HL-60 (cell line): ENCODE measurements around the gene ATP1A1.

Source experiments
- SPI1 ChIP-seq: IDR thresholded peaks from 2 replicates; pipeline ENCODE4 v1.6.1; 2012; ENCODE audit warnings: low read depth, mild to moderate bottlenecking, borderline replicate concordance
- TF ChIP-seq, protein P1 (sequence below): IDR thresholded peaks from one replicate; pipeline ENCODE4 v1.5.1; 2011; ENCODE audit warnings: low read length, control low read depth, inconsistent platforms; ENCODE audit not compliant: insufficient read depth

DNA sequence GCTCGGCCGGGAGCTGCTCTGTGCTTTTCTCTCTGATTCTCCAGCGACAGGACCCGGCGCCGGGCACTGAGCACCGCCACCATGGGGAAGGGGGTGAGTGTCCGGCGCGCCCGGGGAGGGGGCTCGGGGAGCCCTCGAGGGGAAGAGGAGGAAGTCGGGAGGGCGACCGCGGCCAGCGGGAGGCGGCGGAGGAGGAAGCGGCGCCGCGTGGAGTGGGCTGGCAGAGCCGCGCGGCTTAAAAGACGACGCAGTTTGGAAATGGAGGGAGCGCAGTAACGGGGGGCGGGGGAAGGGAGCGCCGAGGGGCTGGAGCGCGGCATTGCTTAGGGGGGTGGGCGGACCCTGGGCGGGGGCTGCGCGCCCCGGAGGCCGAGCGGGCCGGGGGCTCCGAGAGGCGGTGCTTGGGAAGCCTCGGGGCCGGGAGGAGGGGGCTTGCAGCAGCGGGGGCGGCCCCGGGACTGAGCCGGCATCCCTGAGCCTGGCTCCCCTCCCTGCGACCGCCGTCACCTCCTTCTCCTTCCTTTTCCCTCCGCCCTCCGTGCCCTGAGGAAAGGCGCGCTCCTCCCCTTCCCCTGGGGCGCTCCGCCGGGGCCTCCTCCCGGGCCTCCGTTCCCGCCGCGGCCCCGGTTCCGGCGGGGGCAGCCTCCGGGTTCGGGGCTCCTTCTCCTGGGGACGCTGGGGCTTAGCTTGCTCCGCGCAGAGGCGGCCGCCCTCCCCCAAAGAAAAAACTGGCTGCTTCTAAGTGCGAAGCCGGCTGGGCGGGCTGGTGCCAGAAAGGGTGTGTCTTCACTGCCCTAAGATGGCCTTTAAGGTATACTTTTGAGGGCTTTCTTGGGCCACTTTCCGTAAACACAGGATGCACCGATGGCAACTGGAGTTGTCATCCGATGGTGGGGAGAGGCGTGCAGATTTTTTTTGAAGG, 648 bp downstream of the ATP1A1 start:
- peak; percentile 37; the same call in 1 of the 2 replicates for TF ChIP-seq SPI1
- TF ChIP-seq, protein P1, sequence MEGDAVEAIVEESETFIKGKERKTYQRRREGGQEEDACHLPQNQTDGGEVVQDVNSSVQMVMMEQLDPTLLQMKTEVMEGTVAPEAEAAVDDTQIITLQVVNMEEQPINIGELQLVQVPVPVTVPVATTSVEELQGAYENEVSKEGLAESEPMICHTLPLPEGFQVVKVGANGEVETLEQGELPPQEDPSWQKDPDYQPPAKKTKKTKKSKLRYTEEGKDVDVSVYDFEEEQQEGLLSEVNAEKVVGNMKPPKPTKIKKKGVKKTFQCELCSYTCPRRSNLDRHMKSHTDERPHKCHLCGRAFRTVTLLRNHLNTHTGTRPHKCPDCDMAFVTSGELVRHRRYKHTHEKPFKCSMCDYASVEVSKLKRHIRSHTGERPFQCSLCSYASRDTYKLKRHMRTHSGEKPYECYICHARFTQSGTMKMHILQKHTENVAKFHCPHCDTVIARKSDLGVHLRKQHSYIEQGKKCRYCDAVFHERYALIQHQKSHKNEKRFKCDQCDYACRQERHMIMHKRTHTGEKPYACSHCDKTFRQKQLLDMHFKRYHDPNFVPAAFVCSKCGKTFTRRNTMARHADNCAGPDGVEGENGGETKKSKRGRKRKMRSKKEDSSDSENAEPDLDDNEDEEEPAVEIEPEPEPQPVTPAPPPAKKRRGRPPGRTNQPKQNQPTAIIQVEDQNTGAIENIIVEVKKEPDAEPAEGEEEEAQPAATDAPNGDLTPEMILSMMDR: no peak
